Ascending aorta (tissue), 2 donors: ENCODE results near the gene SLC22A4. TPM values are rescaled to one million over a fixed set of nuclear protein-coding genes. Genes with fewer than 3 reads are reported as not detected.

Source experiments
- DNase-seq, 2 donors: peaks; one replicate each; pipeline ENCODE4 v3.0.0-alpha.2; 2019; ENCODE audit warnings: low spot score in 2 of 2
- H3K27ac ChIP-seq, 2 donors: fragments of 200-600 bp; sonication (generic); one replicate each; pipeline ENCODE4 v1.5.1; 2016 to 2017; ENCODE audit warnings: mild to moderate bottlenecking in 1 of 2
- H3K27me3 ChIP-seq: fragments of 200-600 bp; sonication (generic); one replicate; pipeline ENCODE4 v1.5.1; 2017
- H3K36me3 ChIP-seq, 2 donors: fragments of 200-600 bp; sonication (generic); one replicate each; pipeline ENCODE4 v1.5.1; 2016
- H3K4me1 ChIP-seq, 2 donors: fragments of 200-600 bp; sonication (generic); one replicate each; pipeline ENCODE4 v1.5.1; 2016 to 2017; ENCODE audit warnings: mild to moderate bottlenecking in 1 of 2
- H3K4me3 ChIP-seq, 2 donors: fragments of 200-600 bp; sonication (generic); one replicate each; pipeline ENCODE4 v1.5.1; 2016 to 2017; ENCODE audit warnings: mild to moderate bottlenecking in 1 of 2
- H3K9me3 ChIP-seq, 2 donors: fragments of 200-600 bp; sonication (generic); one replicate each; pipeline ENCODE4 v1.5.1; 2016
- intact Hi-C: fragments of 100-400 bp; cut with DNase I; formaldehyde crosslinking; loops from one replicate; pipeline ENCODE4 v1.15.1; 2023
- total RNA-seq: library from RNA; depleted of rRNA; stranded (reverse); fragments of >200 nt; gene quantifications from one replicate; pipeline ENCODE4 v1.1.0, GENCODE V29; 2016
- TF ChIP-seq, protein P1 (sequence below), 3 experiments: fragments of 200-600 bp in 2 of 3; fragments of 450-650 bp in 1 of 3; sonication (generic) in 2 of 3; IDR thresholded peaks; one replicate each; pipeline ENCODE4 v1.5.1; 2016 to 2019; ENCODE audit warnings: antibody characterized with exemption in 3 of 3, mild to moderate bottlenecking in 1 of 3, moderate library complexity in 1 of 3

Gene SLC22A4
- total RNA-seq, 1 donor from 2014 or later = 18.1 TPM

DNA sequence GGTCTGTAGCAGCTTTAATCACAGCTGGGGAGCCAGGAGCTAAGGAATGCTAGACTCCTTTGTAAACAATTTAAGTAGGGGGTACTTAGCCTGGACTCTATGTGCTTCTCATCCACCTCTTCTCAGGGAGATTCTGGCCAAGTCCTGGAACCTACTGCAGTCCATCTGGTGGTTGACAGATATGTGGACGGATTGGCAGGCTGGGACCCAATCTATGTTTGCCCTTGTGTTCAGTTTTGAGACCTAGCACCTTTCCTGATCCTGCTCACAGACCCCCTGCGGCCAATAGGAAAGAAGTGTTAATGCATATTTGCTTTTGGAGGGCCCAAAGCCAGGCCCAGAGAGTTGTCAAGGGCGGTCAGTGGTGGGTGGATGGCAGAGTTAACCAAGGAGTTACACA, 81.8 kb downstream of the SLC22A4 start:
- H3K36me3 ChIP-seq = peaks cover 4 to 9% of the 10 kb centered on the region in 2 donors
- peak overlapping the region; percentile 81 to 82 for H3K27ac ChIP-seq
- TF ChIP-seq, protein P1, sequence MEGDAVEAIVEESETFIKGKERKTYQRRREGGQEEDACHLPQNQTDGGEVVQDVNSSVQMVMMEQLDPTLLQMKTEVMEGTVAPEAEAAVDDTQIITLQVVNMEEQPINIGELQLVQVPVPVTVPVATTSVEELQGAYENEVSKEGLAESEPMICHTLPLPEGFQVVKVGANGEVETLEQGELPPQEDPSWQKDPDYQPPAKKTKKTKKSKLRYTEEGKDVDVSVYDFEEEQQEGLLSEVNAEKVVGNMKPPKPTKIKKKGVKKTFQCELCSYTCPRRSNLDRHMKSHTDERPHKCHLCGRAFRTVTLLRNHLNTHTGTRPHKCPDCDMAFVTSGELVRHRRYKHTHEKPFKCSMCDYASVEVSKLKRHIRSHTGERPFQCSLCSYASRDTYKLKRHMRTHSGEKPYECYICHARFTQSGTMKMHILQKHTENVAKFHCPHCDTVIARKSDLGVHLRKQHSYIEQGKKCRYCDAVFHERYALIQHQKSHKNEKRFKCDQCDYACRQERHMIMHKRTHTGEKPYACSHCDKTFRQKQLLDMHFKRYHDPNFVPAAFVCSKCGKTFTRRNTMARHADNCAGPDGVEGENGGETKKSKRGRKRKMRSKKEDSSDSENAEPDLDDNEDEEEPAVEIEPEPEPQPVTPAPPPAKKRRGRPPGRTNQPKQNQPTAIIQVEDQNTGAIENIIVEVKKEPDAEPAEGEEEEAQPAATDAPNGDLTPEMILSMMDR (IDR thresholded peaks at IDR 0.05) = no peak
- intact Hi-C loops = no loop called here
- no peaks in the 10 kb centered on the region for H3K27me3 ChIP-seq
- DNase-seq = no peak
- no peaks in the 10 kb centered on the region for H3K9me3 ChIP-seq
- H3K4me1 ChIP-seq = peaks cover 14 to 22% of the 10 kb centered on the region in 2 donors
- no peak overlapping the region for H3K4me3 ChIP-seq

DNA sequence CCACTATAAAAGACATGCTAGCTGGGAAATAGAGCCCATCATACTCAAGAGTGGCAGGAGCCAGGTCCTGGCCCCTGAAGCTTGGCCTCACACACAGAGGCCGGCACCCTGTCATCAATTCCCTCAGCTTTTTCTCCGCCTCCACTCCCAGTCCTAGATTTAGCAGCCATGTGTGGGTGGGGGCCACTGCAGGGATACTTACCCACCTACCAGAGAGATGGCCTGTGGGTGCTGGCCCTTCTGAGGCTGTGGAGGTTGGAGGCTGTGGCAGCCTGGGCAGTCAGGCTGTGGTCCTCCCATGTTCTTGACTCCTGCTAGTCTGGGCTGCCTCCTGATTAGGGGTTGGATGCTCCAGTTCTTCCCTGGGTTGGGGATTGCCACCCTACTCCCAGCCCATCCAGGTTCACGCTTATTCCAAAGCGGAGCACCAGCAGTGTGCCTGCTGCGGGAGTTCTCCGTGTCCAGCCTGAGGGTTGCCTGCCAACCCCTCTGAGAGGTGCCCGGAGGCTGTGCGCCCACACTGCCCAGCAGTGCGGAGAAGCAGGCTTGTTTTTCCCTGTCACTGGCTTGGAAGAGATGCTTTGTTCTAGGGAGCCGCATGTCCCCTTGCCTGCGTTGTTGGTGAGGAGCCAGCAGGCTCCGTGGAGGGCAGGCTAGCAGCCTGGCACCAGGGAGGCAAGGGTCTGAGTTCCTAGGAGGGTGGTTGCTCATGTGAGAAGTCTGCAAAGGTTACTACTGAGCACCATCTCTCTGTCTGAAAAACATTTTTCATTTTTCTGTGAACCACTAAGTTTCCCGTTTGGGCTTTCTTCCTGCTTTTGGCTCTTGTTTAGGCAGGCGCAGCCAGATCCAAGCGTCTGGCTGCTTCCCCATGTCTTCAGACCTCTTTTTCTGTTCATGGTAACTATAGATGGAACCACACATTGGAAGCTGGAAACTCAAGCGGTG, 82.8 kb downstream of the SLC22A4 start:
- peak overlapping the region; percentile 31 to 51 for H3K4me3 ChIP-seq
- peaks cover 11 to 17% of the 10 kb centered on the region in 2 donors for H3K4me1 ChIP-seq
- DNase-seq = peak in 1 of 2 donors; percentile 68
- intact Hi-C loops = no loop called here
- TF ChIP-seq, protein P1 (IDR thresholded peaks at IDR 0.05) = no peak
- peaks cover 12 to 13% of the 10 kb centered on the region in 2 donors for H3K36me3 ChIP-seq
- no peaks in the 10 kb centered on the region for H3K9me3 ChIP-seq
- H3K27ac ChIP-seq = peak overlapping the region; percentile 81 to 82
- H3K27me3 ChIP-seq = no peaks in the 10 kb centered on the region

DNA sequence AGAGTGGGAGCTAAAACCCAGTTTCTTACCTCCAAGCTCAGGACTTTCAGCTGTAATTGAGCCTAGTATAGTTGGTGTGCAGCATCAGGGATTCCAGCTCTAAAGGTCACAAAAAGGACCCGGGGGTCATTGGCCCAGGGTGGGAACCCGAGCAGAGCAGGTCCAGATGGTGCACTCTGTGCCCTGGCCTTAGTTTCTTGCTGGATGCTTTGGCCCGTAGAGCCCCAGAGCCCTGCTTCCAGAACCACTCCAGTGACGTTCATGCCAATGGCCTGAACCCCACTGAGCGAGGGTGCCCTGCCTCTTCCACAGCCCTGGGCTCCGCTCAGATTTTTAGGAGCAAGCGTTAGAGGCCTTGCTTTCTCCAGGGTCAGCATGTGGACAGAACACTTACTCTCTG, 83.5 kb downstream of the SLC22A4 start:
- intact Hi-C loops = no loop called here
- peaks cover 11 to 17% of the 10 kb centered on the region in 2 donors for H3K4me1 ChIP-seq
- H3K4me3 ChIP-seq = peak overlapping the region in 1 of 2 donors; percentile 51
- peak overlapping the region; percentile 81 to 82 for H3K27ac ChIP-seq
- DNase-seq = no peak
- no peaks in the 10 kb centered on the region for H3K27me3 ChIP-seq
- H3K36me3 ChIP-seq = peaks cover 12 to 13% of the 10 kb centered on the region in 2 donors
- H3K9me3 ChIP-seq = no peaks in the 10 kb centered on the region
- TF ChIP-seq, protein P1 (IDR thresholded peaks at IDR 0.05) = no peak

DNA sequence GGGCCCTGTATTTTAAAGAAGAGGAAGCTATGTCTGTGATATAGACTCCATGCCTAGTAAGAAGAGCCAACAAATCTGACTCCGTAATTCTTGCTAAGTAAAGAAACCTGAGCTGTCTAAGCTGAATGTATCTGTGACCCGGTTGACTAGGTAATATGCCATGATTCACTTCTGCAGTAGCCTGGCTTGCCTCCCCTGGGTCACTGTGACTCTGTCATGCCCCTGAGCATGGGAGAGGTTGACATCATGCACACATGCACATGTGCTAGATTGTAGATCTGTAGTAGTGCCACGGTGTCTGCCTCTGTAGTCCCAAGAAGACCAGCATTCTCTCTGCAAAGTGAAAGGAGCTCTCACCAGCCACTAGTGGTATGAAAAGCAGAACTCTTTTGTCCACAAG, 84.4 kb downstream of the SLC22A4 start:
- intact Hi-C loops = no loop called here
- no peaks in the 10 kb centered on the region for H3K27me3 ChIP-seq
- H3K9me3 ChIP-seq = no peaks in the 10 kb centered on the region
- H3K4me1 ChIP-seq = peaks cover 11 to 17% of the 10 kb centered on the region in 2 donors
- TF ChIP-seq, protein P1 (IDR thresholded peaks at IDR 0.05) = no peak
- DNase-seq = no peak
- peaks cover 12 to 13% of the 10 kb centered on the region in 2 donors for H3K36me3 ChIP-seq
- H3K4me3 ChIP-seq = no peak overlapping the region
- H3K27ac ChIP-seq = peak overlapping the region; percentile 81 to 82

DNA sequence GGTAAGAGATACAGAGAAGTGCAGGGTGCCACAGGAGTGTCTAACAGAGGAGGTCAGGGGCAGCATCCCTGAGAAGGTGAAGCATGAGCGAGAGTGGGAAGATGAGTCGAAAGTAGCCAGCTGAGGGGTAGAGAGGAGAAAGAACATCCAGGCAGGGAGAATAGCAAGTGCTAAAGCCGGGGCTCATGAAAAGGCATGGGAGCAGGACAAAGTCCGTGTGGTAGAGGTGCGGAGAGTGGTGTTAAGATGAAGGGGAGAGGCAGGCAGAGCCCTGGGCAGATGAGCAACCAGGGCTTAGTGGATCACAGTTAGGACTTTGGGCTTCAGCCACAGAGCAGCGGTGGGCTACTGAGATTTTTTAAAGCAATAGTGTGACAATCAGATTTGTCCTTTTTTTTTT, 85.9 kb downstream of the SLC22A4 start:
- intact Hi-C loops = no loop called here
- TF ChIP-seq, protein P1 (IDR thresholded peaks at IDR 0.05) = no peak
- Histone ChIP-seq H3K27me3 (no peaks in the 10 kb centered on the region), H3K4me3 (no peak overlapping the region), H3K9me3 (no peaks in the 10 kb centered on the region), H3K27ac (no peak overlapping the region), H3K36me3 (peaks cover 20 to 21% of the 10 kb centered on the region in 2 donors), H3K4me1 (peaks cover 11 to 17% of the 10 kb centered on the region in 2 donors)
- no peak for DNase-seq
